Measurements from ENCODE around the gene STXBP3. TPM values are rescaled to one million over a fixed set of nuclear protein-coding genes. Genes with fewer than 3 reads are reported as not detected.

The STXBP3 gene
- total RNA-seq, 1 donor from 2014 or later = 36.7 TPM

DNA sequence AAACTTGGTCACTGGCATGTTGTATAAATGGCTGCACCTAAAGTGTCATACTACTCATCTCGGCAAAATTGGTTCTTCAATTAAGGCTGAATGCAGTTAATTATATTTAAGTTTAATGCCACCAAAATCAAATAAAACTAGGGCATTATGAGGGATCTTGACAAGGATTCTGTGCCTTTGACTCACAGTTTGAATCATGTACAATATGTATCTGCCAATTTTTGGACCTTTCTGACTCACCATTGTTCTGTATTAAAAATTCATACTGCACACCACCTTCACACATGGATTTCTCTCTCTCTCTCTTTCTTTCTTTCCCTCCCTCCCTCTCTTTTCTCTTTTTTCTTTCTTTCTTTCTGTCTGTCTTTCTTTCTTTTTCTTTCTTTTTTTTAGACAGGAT lies 14.1 kb upstream of the STXBP3 start:
- TF ChIP-seq, protein P1, sequence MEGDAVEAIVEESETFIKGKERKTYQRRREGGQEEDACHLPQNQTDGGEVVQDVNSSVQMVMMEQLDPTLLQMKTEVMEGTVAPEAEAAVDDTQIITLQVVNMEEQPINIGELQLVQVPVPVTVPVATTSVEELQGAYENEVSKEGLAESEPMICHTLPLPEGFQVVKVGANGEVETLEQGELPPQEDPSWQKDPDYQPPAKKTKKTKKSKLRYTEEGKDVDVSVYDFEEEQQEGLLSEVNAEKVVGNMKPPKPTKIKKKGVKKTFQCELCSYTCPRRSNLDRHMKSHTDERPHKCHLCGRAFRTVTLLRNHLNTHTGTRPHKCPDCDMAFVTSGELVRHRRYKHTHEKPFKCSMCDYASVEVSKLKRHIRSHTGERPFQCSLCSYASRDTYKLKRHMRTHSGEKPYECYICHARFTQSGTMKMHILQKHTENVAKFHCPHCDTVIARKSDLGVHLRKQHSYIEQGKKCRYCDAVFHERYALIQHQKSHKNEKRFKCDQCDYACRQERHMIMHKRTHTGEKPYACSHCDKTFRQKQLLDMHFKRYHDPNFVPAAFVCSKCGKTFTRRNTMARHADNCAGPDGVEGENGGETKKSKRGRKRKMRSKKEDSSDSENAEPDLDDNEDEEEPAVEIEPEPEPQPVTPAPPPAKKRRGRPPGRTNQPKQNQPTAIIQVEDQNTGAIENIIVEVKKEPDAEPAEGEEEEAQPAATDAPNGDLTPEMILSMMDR (conservative IDR thresholded peaks at IDR 0.05; ENCODE audit: low read depth, low read length) = no peak
- no peak overlapping the region for H3K4me3 ChIP-seq (ENCODE audit: low read depth, low read length)
- no peak for DNase-seq (ENCODE audit: low read depth)

GRCh38 chr1:108734171-108734865 lies 12.2 kb upstream of the STXBP3 start:
- DNase-seq (ENCODE audit: low read depth) = no peak
- H3K4me3 ChIP-seq (ENCODE audit: low read depth, low read length) = no peak overlapping the region
- TF ChIP-seq, protein P1 (conservative IDR thresholded peaks at IDR 0.05; ENCODE audit: low read depth, low read length) = no peak

- no peak overlapping the region for H3K4me3 ChIP-seq (ENCODE audit: low read depth, low read length)
- TF ChIP-seq, protein P1 (conservative IDR thresholded peaks at IDR 0.05; ENCODE audit: low read depth, low read length) = no peak
- DNase-seq (ENCODE audit: low read depth) = no peak
Measured at GRCh38 chr1:108742253-108742652, 4.2 kb upstream of the STXBP3 start.

- TF ChIP-seq, protein P1 (conservative IDR thresholded peaks at IDR 0.05; ENCODE audit: low read depth, low read length) = no peak
- no peak overlapping the region for H3K4me3 ChIP-seq (ENCODE audit: low read depth, low read length)
- DNase-seq (ENCODE audit: low read depth) = no peak
Measured at GRCh38 chr1:108745980-108746381, 493 bp upstream of the STXBP3 start.

DNA sequence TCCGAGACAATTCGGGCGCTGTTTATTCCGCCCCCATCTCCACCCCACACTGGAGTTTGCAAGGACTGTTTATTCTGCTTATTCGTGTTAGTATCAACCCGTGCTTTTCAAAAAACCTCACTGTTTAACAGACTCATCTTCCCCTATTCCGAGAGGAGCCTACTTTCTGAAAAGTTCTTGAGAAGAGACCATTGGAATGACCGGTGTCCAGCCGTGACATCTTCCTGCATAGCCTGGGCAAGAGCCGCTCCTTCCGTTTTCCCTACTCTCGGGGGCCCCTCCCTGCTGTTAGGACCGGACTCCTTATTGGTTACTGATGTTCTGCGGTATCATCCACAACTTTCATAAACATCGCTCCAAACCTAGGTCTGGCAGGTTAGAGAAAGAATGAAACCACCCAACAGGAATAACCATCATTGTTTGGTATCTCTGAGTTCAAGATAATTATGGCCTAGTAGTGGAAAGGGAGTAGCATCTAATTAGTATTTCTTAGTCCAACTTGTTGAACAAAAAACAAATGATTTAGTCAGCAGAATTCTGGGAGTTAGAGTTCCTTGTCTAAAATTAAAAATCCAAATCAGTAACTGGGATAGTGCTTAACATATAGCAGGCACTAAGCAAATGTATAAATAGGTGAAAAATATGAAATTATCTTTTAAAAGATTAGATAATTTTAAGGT lies 837 bp downstream of the STXBP3 start:
- H3K4me3 ChIP-seq (ENCODE audit: low read depth, low read length) = peak overlapping the region; percentile 92
- peak; percentile 37 for DNase-seq (ENCODE audit: low read depth)
- TF ChIP-seq, protein P1 (conservative IDR thresholded peaks at IDR 0.05; ENCODE audit: low read depth, low read length) = no peak

DNA sequence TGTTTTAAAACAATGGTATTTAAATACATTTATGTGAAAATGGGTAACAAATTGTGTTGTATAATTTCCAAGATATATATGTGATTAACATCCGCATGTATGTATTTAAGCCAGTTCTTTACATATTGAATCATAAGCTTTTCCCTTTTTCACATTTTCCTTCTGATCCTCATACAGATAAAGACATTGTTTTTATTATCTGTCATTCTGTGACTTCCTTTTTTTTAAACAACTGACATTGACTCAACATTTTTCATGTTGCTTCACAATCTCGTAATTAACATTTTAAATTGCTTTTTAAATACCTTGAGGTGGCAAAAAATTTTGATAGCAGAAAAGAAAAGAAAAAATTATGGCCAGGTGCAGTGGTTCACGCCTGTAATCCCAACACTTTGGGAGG lies 1.4 kb downstream of the STXBP3 start:
- no peak for DNase-seq (ENCODE audit: low read depth)
- H3K4me3 ChIP-seq (ENCODE audit: low read depth, low read length) = peak overlapping the region; percentile 92
- TF ChIP-seq, protein P1 (conservative IDR thresholded peaks at IDR 0.05; ENCODE audit: low read depth, low read length) = no peak

Data from epithelial cell of proximal tubule (primary cell).